Lung (tissue), 12 donors: ENCODE results near the gene SLC35F3. TPM values are rescaled to one million over a fixed set of nuclear protein-coding genes. Genes with fewer than 3 reads are reported as not detected.
A peak's percentile ranks its signal among the peaks of the same experiment; 100 is the strongest.

Experiments
- ATAC-seq: fragments of 200-7000 bp; cut with Tn5 transposase; one replicate; pipeline ENCODE4 v1.9.1; 2020; ENCODE audit warnings: moderate number of reproducible peaks; ENCODE audit not compliant: insufficient read depth, low FRiP score
- DNase-seq, 3 donors: peaks; one replicate each; pipeline ENCODE4 v3.0.0-alpha.2; 2013 to 2017
- H3K27ac ChIP-seq, 2 donors: one replicate each; pipeline ENCODE4 v1.5.1; 2013; ENCODE audit warnings: mild to moderate bottlenecking in 2 of 2, moderate library complexity in 2 of 2, control low read depth in 1 of 2, inconsistent platforms in 1 of 2, low read depth in 1 of 2, low read length in 1 of 2
- H3K27me3 ChIP-seq, 3 donors: one replicate each; pipeline ENCODE4 v1.5.1; 2013; ENCODE audit warnings: low read length in 2 of 3; ENCODE audit not compliant: control insufficient read depth in 3 of 3, insufficient read depth in 3 of 3
- H3K36me3 ChIP-seq, 4 donors: one replicate each; pipeline ENCODE4 v1.5.1; 2013; ENCODE audit warnings: low read length in 4 of 4, mild to moderate bottlenecking in 1 of 4, moderate library complexity in 1 of 4; ENCODE audit not compliant: control insufficient read depth in 4 of 4, insufficient read depth in 4 of 4
- H3K4me1 ChIP-seq, 5 donors: one replicate each; pipeline ENCODE4 v1.5.1; 2013; ENCODE audit warnings: low read length in 5 of 5, mild to moderate bottlenecking in 2 of 5, moderate library complexity in 1 of 5; ENCODE audit not compliant: control insufficient read depth in 5 of 5, insufficient read depth in 5 of 5
- H3K4me3 ChIP-seq: one replicate; pipeline ENCODE4 v1.5.1; 2013; ENCODE audit warnings: mild to moderate bottlenecking, control low read depth, moderate library complexity
- H3K9ac ChIP-seq, 2 donors: one replicate each; pipeline ENCODE4 v1.5.1; 2013; ENCODE audit warnings: low read length in 2 of 2, control low read depth in 1 of 2; ENCODE audit not compliant: insufficient read depth in 1 of 2
- H3K9me3 ChIP-seq, 4 donors: one replicate each; pipeline ENCODE4 v1.5.1; 2013; ENCODE audit warnings: low read length in 3 of 4, mild to moderate bottlenecking in 1 of 4, moderate library complexity in 1 of 4; ENCODE audit not compliant: control insufficient read depth in 4 of 4, insufficient read depth in 3 of 4
- WGBS, 2 donors: extraction: QIAGEN DNeasy Blood & Tissue Kit; methylation state at CpG; one replicate each; pipeline ENCODE4 v1.1.7; 2013; 5-methylcytosine and 5-hydroxymethylcytosine counted together
- polyA plus RNA-seq, 2 donors: library from polyadenylated mRNA; stranded (reverse); fragments of 200-250 nt; gene quantifications; one replicate each; pipeline ENCODE4 v1.2.1, GENCODE V29; 2013
- total RNA-seq, 2 donors: library from RNA; depleted of rRNA in 1 of 2; stranded (reverse); fragments of >200 nt in 1 of 2; gene quantifications; one replicate each; pipeline ENCODE4 v1.2.1, GENCODE V29; 2014 to 2021
- TF ChIP-seq, protein P1 (sequence below): IDR thresholded peaks from 2 replicates; pipeline ENCODE4 v1.5.1; 2012; ENCODE audit warnings: mild to moderate bottlenecking; ENCODE audit errors: control extremely low read depth, extremely low read depth
- donor health status: control.
- donor health status: control.
- donor health status: Bipolar disorder and iron deficiency.
- donor health status: healthy.
- donor health status: DM: yes; HTN: yes; CAD: no.

Gene SLC35F3
- total and polyA plus RNA-seq, 4 donors: 0.09 to 1.4 (median 0.48) TPM

DNA sequence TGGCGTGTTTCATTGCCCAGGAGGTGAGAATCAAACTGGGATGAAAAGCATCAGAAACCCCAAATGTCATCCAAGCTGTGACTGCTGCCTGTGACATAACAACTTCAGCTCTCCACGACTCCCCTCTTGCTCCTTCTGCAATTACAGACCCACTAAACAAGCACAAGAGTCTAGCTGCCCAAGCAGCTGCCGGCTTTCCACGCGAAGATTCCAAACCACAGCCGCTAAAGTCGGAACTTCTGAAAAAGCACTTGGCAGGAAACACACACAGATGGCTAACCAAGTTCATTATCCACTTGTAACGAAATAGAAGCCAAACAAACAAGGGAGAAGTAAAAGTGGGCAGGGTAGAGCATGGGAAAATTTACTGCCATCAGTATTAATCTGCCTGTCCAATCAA lies 198.1 kb downstream of the SLC35F3 start:
- 18% methylated on average over 8 of the region's 8 CpGs for WGBS, 2 donors
- ATAC-seq: no peak
- Histone ChIP-seq H3K9ac (no peak overlapping the region), H3K36me3 (no peaks in the 10 kb centered on the region), H3K27ac (no peak overlapping the region), H3K9me3 (peaks cover 0 to 3% (median 0%) of the 10 kb centered on the region in 4 donors), H3K27me3 (peaks cover 0 to 8% (median 0%) of the 10 kb centered on the region in 3 donors), H3K4me3 (no peak overlapping the region), H3K4me1 (peaks cover 0 to 2% (median 0%) of the 10 kb centered on the region in 5 donors)
- peak; percentile 44 to 74 (median 53) for DNase-seq
- TF ChIP-seq, protein P1, sequence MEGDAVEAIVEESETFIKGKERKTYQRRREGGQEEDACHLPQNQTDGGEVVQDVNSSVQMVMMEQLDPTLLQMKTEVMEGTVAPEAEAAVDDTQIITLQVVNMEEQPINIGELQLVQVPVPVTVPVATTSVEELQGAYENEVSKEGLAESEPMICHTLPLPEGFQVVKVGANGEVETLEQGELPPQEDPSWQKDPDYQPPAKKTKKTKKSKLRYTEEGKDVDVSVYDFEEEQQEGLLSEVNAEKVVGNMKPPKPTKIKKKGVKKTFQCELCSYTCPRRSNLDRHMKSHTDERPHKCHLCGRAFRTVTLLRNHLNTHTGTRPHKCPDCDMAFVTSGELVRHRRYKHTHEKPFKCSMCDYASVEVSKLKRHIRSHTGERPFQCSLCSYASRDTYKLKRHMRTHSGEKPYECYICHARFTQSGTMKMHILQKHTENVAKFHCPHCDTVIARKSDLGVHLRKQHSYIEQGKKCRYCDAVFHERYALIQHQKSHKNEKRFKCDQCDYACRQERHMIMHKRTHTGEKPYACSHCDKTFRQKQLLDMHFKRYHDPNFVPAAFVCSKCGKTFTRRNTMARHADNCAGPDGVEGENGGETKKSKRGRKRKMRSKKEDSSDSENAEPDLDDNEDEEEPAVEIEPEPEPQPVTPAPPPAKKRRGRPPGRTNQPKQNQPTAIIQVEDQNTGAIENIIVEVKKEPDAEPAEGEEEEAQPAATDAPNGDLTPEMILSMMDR: no peak

DNA sequence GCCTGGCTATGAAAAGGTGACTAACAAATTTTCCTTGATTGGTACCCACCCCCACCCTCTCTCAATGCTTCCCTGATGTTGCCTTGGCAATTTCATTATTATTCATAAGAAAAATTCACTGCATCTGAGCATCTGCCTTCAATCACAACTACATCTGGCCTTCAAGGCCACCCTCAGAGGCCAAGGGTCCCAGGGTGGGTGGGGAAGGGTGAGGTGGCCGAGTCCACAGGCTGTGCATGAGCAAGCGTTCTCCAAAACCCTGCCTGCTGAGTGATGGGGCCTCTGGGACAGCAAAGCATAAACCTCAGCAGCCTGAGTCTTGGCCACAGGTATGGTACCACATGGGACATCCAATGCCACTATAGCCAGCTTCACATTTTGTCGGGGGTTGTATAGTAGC lies 198.7 kb downstream of the SLC35F3 start:
- Histone ChIP-seq H3K9ac (no peak overlapping the region), H3K27me3 (peaks cover 0 to 8% (median 0%) of the 10 kb centered on the region in 3 donors), H3K9me3 (no peaks in the 10 kb centered on the region), H3K36me3 (no peaks in the 10 kb centered on the region), H3K27ac (no peak overlapping the region), H3K4me1 (peaks cover 0 to 2% (median 0%) of the 10 kb centered on the region in 5 donors), H3K4me3 (no peak overlapping the region)
- DNase-seq (no peak), ATAC-seq (no peak)
- TF ChIP-seq, protein P1: no peak
- 77 to 79% methylated on average over 3 of the region's 3 CpGs for WGBS, 2 donors

DNA sequence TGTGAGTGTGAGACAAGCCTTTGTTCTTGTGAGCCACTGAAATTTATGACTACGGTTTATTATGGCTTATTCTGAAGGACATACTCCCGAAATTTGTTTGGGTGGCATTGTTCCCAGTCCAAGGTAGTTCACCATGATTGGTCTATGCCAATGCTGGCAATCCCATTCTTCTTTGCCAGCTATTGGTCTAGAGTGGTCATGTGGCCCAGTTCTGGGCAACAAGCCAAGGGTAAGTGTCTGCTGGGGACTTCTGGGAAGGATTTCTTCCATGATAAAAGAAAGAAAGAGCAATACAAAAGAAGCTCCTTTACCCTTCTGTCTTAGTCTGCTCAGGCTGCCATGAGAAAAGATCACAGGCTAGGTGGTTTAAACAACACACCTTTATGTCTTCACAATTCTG lies 201.6 kb downstream of the SLC35F3 start:
- H3K4me3 ChIP-seq: no peak overlapping the region
- H3K4me1 ChIP-seq: peaks cover 0 to 2% (median 0%) of the 10 kb centered on the region in 5 donors
- DNase-seq: no peak
- no peak overlapping the region for H3K27ac ChIP-seq
- H3K27me3 ChIP-seq: peaks cover 0 to 3% (median 3%) of the 10 kb centered on the region in 3 donors
- no peak for ATAC-seq
- TF ChIP-seq, protein P1: no peak
- WGBS, 2 donors: 91 to 94% methylated on average over 2 of the region's 2 CpGs
- H3K36me3 ChIP-seq: no peaks in the 10 kb centered on the region
- no peaks in the 10 kb centered on the region for H3K9me3 ChIP-seq
- H3K9ac ChIP-seq: no peak overlapping the region
